ENCODE data around the gene ATG5.
"Not testable (repeated sequence)": the region's sequence is repeated elsewhere in the genome, so short reads cannot be mapped to it uniquely, and the experiment has no call there.

The ATG5 gene

DNA sequence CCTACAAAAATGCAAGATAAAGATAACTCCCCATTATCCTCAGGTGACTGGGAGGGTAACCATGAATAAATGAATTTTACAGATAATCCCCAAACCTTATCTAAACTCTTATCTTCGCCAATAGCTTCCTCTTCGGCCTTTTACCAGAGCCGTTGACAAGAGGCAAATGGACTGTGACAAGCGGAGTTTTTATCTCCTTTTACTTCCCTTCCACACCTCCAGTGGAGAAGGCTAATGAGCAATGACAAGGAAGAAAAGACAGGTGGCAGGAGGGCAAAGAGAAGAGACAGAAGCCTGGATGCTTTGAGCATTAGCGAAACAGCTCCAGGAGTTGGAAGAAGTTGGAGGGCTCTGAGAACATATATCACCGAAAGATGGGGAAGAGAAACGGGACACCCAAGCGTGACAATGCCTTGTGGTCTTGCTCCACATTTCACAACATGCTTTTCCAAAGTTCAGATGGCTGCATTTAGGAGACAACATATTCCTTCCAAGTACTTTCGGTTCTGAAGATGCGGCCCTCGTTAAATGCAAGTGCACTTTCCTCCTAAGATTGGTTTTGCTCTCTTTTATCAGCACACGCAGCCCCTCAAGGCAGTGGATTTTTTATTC, 170.2 kb downstream of the ATG5 start:
- peak; percentile 57 for DNase-seq (ENCODE audit: low spot score)

GRCh38 chr6:106154326-106154725, 171.2 kb downstream of the ATG5 start:
- no peak for DNase-seq (ENCODE audit: low spot score)

DNA sequence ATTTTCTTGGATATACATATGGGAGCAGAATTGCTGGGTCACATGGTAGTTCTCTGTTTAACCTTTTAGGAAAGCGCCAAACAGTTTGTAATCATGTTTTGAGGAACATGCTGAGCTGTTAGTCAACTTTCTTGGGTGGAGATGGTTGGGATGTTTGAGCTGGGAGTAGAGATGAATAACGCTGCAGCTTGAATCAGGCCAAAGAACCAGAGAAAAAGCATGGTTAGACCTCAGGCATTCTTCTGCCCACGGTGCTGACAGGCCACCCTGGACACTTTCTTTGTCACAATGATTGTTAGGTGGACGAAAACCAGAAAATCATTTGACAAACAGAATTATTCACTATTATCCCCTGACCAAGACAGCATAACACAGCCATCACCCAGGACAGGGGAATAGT, 172.6 kb downstream of the ATG5 start:
- DNase-seq (ENCODE audit: low spot score), result no peak

GRCh38 chr6:106152476-106152875, 173.1 kb downstream of the ATG5 start:
- not testable (repeated sequence) for DNase-seq (ENCODE audit: low spot score)

DNA sequence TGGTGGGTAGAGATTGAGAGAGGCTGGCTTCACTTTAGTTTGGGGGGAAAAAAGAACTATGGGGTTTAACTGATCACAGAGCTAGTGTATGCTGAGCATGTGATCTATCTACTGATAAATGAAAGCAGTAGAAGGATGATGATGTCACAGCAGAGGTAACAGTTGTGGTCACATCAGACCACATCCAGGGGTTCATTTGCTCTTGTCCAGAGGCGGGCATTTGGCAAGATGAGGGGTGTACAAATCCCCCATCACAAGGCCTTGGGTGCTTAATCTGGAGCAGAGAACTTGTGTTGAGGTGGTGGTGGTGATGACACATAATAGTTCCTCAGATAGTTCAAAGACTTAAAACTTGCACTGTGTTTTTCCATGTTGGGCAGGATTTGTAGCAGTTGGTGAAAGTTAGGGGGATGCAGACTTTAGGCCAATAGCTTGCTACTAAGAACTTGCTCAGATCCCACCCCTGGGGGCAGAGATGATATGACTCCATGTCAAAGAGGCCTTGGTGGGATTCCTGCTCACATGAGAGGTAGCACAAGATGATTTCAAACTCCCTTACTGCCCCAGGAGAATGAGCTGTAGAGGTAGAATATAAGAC, 176.0 kb downstream of the ATG5 start:
- no peak for DNase-seq (ENCODE audit: low spot score)

DNA sequence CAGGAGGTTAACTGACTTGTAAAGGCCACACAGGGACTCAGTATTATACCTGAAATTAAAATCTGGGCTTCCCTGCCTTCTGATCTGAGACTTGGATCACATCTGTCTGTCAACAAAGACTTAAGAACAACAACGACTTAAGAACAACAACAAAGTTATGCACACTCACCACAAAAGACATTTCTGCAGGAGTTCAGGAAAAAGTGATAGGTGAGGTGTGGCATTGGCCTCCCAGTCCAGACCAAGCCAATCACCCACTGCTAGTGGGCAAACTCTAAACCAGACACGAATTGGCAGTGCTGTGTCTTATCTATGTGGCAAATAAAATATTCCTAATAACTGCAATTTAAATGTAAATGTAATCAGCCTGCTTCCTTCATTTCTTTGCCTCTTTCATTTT, 178.1 kb downstream of the ATG5 start:
- DNase-seq (ENCODE audit: low spot score), result no peak

DNA sequence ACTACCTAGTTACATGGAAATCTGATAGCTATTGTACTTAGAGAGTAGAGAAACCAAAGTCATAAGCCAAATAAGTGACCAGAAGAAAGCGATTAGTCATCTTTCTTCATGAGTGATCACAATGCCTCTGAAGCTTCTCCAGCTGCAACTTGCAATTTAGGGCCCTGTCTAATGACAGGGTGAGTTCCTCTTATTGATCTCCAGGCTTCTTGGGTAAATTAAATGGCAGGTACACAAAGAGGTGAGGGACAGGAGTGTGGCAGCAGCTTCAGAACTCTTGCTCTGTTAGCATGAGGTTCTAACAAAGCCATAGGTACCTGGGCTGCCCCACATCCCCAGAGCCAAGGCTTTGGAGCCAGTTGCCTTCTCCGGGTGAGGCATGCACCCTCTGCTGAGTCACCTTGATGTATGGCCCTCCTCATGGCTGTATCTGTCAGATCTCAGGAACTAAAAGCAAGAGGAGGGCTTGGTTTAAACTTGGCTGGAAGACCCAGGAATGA, 178.7 kb downstream of the ATG5 start:
- peak; percentile 50 for DNase-seq (ENCODE audit: low spot score)

GRCh38 chr6:106145741-106146227, 179.8 kb downstream of the ATG5 start:
- DNase-seq (ENCODE audit: low spot score), result no peak

DNA sequence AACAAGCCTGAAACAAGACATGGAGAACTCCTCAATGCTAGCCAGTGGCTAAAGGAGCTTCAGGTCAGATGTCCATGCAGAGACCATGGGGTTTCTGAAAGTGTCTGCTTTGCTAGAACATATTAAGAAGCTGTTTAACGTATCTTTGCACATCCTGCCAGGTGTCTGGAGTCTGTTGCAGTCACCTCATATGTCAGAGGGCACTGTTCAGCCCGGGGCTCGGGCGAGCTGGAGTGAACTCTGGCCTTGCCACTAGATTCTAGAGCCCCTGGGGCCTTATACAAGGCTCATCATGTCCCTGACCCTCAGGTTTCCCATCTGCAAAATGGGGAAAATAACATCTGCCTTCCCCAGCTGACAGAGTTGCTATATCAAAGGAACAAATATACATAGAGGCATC, 180.4 kb downstream of the ATG5 start:
- no peak for DNase-seq (ENCODE audit: low spot score)

GRCh38 chr6:106143665-106144064, 181.9 kb downstream of the ATG5 start:
- no peak for DNase-seq (ENCODE audit: low spot score)

- DNase-seq (ENCODE audit: low spot score), result no peak
Measured at GRCh38 chr6:106142876-106143431, 182.6 kb downstream of the ATG5 start.

DNA sequence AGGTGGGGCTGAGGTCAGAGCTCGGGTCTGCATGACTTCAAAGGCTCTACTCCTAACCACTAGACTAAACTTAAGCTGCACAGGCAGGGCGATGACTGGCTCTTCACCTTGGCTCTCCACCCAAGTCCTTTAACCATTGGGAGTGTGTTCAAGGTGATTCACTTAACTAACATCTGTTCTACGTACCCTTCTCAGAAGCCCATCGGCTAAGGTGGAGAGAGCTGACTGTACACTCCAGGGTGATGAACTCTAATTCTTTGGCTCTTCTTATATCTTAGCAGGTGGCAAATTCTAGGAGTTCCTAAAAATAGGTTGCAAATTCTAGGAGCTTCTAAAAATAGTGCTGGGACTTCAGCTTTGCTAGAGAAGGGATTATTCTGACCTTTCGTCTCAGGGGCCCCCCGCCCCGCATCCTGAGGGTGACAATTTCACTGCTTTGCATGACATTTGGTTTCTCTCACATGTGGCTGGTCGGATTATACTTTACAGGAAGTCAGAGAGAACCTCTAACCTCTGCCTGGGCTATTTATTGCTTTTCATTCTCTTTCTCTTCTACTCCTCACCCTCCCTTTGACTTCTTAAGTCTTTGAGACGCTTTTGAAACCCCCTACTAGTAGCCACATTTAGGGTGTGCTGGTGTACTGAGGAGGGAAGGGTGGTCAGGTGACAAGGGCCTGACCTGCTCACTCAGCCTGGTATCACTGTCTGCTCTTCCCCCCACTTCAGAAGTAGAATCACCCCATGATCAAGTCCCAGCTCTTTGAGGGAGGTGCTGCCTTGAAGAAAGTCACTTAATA, 183.9 kb downstream of the ATG5 start:
- no peak for DNase-seq (ENCODE audit: low spot score)

DNA sequence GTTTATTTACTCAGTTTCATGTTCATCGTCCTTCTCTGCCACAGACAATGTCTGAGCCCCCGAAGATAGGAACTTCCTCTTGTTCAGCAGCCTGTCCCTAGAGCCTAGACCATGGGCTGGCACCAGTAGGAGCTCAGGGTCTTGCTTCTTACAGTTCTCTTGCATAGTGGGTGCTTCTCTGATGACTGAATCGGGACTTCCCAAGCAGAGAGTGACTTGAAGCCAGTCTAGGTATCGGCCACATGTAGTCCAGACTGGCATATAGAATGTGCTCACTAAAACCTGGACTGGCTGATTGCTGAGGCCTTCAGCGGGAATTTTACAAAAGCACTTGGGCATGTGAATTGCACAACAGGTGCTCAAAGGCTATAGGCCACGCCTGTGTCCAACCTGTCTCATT, 187.4 kb downstream of the ATG5 start:
- no peak for DNase-seq (ENCODE audit: low spot score)

GRCh38 chr6:106136845-106137244, 188.7 kb downstream of the ATG5 start:
- DNase-seq (ENCODE audit: low spot score), result no peak

DNA sequence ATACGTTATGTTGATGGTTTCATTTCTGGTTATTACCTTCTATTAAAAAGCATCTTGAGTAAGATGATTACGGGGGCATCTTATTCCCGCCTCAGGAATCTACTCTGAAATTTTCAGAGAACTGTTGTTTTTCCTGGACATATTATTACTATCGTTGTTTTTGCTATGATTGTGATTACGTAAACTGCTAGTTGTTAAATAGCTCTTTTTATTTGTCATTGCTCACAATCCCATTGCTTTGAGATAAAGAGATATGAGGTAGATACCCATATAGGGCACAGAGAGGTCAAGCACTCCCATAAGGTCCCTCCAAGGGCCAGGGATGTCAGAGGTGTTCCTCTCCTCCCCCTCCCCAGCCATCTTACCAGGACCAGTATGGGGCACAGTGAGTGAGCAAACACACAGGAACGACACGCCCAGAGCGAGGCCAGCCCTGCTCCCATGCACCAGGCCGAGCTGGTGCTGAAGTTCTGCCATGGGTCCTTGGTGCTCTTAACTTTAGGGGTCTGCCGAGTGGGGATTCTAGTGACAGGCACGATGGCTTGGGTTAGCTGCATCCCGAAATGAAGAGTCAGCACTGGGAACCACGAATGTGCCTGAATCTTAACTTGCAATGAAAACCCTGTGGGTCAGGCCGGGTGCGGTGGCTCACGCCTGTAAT, 189.5 kb downstream of the ATG5 start:
- DNase-seq (ENCODE audit: low spot score), result no peak

DNA sequence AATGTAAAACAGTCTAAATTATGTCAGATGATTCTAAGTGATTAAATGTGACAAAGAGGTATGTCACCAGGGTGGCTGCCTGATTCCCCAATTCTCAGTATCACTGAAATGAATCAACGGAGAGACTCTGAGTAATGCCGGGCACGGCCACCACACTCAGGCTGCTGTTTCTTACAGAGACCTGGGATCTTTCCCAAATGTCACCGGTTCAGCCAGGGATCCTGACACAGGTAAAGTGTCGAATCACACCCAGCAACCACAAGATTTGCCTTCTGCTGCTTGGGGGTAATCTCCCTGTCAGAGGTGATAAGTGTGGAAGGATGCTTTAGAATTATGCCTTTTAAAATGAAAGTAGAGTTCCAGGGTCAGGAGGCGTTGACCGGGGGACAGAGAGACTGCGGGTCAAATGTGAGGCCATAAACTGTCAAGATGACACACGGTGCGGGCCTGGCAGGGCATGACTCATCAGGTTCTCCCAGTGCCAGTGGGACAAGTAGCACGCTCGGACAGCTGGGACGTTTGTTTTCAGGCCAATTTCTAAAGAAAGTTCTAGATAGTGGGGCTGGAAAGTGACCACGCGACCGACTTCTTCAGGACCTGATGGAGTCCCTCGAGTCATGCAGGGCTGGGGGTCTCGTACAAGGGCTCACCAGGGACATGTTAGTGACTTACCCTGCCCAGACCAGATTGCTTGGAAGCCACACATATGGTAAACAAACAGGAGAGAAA, 190.5 kb downstream of the ATG5 start:
- DNase-seq (ENCODE audit: low spot score), result peak; percentile 86
